T47D (cell line): ENCODE results near the gene USP6NL.

Experiments
- DNase-seq, 2 experiments: peaks; one replicate each; pipeline versions ENCODE4 v3.0.0 to v3.0.0-alpha.2; 2011 to 2012; ENCODE audit warnings: low read depth in 1 of 2, low spot score in 1 of 2
- JUND ChIP-seq: IDR thresholded peaks from 2 replicates; pipeline ENCODE4 v1.6.1; 2012; ENCODE audit warnings: low read depth
- in situ Hi-C: cut with HindIII; loops from 2 replicates; pipeline ENCODE4 v1.10.0; 2016; ENCODE audit warnings: low sequenced_read_pairs, low pct_unique_long_range_greater_than_20kb

The USP6NL gene

GRCh38 chr10:11576092-11576809 is 35.2 kb downstream of the USP6NL start:
- no peak for DNase-seq
- in situ Hi-C loops, result no loop called here
- TF ChIP-seq JUND, result no peak

- DNase-seq, result no peak
- no peak for TF ChIP-seq JUND
- in situ Hi-C loops, result no loop called here
Measured at GRCh38 chr10:11573497-11573896, 38.0 kb downstream of the USP6NL start.

GRCh38 chr10:11570751-11571150 is 40.7 kb downstream of the USP6NL start:
- in situ Hi-C loops, result no loop called here
- TF ChIP-seq JUND, result no peak

GRCh38 chr10:11569471-11569870 is 42.0 kb downstream of the USP6NL start:
- no peak for DNase-seq
- TF ChIP-seq JUND, result no peak
- in situ Hi-C loops, result no loop called here

More at GRCh38 chr10:11570751-11571150, 40.7 kb downstream of the USP6NL start:
- DNase-seq, result no peak

- TF ChIP-seq JUND, result no peak
- no peak for DNase-seq
- in situ Hi-C loops, result no loop called here
Measured at GRCh38 chr10:11568578-11568977, 42.9 kb downstream of the USP6NL start.

GRCh38 chr10:11564741-11565140 is 46.7 kb downstream of the USP6NL start:
- in situ Hi-C loops, result no loop called here
- no peak for TF ChIP-seq JUND
- DNase-seq, result no peak

GRCh38 chr10:11563936-11564335 is 47.5 kb downstream of the USP6NL start:
- TF ChIP-seq JUND, result no peak
- in situ Hi-C loops, result no loop called here
- DNase-seq, result no peak

- in situ Hi-C loops, result no loop called here
- no peak for TF ChIP-seq JUND
Measured at GRCh38 chr10:11562888-11563287, 48.6 kb downstream of the USP6NL start.

GRCh38 chr10:11560076-11560709 is 51.3 kb downstream of the USP6NL start:
- TF ChIP-seq JUND, result no peak
- DNase-seq, result no peak
- in situ Hi-C loops, result no loop called here

More at GRCh38 chr10:11562888-11563287, 48.6 kb downstream of the USP6NL start:
- no peak for DNase-seq

- no peak for TF ChIP-seq JUND
- no peak for DNase-seq
- in situ Hi-C loops, result no loop called here
Measured at GRCh38 chr10:11557967-11558366, 53.5 kb downstream of the USP6NL start.

- no peak for DNase-seq
- no peak for TF ChIP-seq JUND
- in situ Hi-C loops, result no loop called here
Measured at GRCh38 chr10:11557513-11557912, 53.9 kb downstream of the USP6NL start.

- DNase-seq, result no peak
- no peak for TF ChIP-seq JUND
- in situ Hi-C loops, result no loop called here
Measured at GRCh38 chr10:11555556-11555955, 55.9 kb downstream of the USP6NL start.

- no peak for DNase-seq
- no peak for TF ChIP-seq JUND
- in situ Hi-C loops, result no loop called here
Measured at GRCh38 chr10:11553773-11554381, 57.6 kb downstream of the USP6NL start.
